ENCODE data around the gene KLK13. TPM values are rescaled to one million over a fixed set of nuclear protein-coding genes. Genes with fewer than 3 reads are reported as not detected.

KLK13 gene
- total RNA-seq, 2 donors from 2014 or later: 0.77 TPM; not detected in 1

- WGBS: 93% methylated on average over 14 of the region's 14 CpGs
- DNase-seq (ENCODE audit: low spot score): no peak
- no peak for TF ChIP-seq CTCF (IDR thresholded peaks at IDR 0.05)
- no peak for TF ChIP-seq POLR2A (IDR thresholded peaks at IDR 0.05)
- no peak for TF ChIP-seq POLR2AphosphoS5 (IDR thresholded peaks at IDR 0.05)
Observed at GRCh38 chr19:51081476-51081875, 16.6 kb upstream of the KLK13 start.

GRCh38 chr19:51079481-51080110 lies 14.7 kb upstream of the KLK13 start:
- no peak for DNase-seq (ENCODE audit: low spot score)
- WGBS: 73% methylated on average over 17 of the region's 27 CpGs
- no peak overlapping the region for H3K27ac ChIP-seq
- H3K4me3 ChIP-seq: no peak overlapping the region
- intact Hi-C loops (cut with DNase I): no loop called here
- H3K9me3 ChIP-seq: no peaks in the 10 kb centered on the region
- no peaks in the 10 kb centered on the region for H3K27me3 ChIP-seq (replicated peaks; ENCODE audit: insufficient read depth)
- H3K36me3 ChIP-seq: no peaks in the 10 kb centered on the region
- TF ChIP-seq CTCF (IDR thresholded peaks at IDR 0.05) (no peak), POLR2AphosphoS5 (IDR thresholded peaks at IDR 0.05) (no peak), POLR2A (IDR thresholded peaks at IDR 0.05) (no peak)
- H3K4me1 ChIP-seq (replicated peaks): no peaks in the 10 kb centered on the region

More at GRCh38 chr19:51081476-51081875, 16.6 kb upstream of the KLK13 start:
- no peaks in the 10 kb centered on the region for H3K9me3 ChIP-seq
- H3K27ac ChIP-seq: no peak overlapping the region
- intact Hi-C loops (cut with DNase I): no loop called here
- H3K4me1 ChIP-seq (replicated peaks): no peaks in the 10 kb centered on the region
- H3K27me3 ChIP-seq (replicated peaks; ENCODE audit: insufficient read depth): no peaks in the 10 kb centered on the region
- H3K4me3 ChIP-seq: no peak overlapping the region
- H3K36me3 ChIP-seq: no peaks in the 10 kb centered on the region

GRCh38 chr19:51078731-51079130 lies 13.8 kb upstream of the KLK13 start:
- H3K4me1 ChIP-seq (replicated peaks): no peaks in the 10 kb centered on the region
- H3K27ac ChIP-seq: no peak overlapping the region
- no peaks in the 10 kb centered on the region for H3K9me3 ChIP-seq
- WGBS: 88% methylated on average over 5 of the region's 6 CpGs
- H3K36me3 ChIP-seq: no peaks in the 10 kb centered on the region
- TF ChIP-seq POLR2AphosphoS5 (IDR thresholded peaks at IDR 0.05) (no peak), CTCF (IDR thresholded peaks at IDR 0.05) (no peak), POLR2A (IDR thresholded peaks at IDR 0.05) (no peak)
- intact Hi-C loops (cut with DNase I): no loop called here
- no peaks in the 10 kb centered on the region for H3K27me3 ChIP-seq (replicated peaks; ENCODE audit: insufficient read depth)
- H3K4me3 ChIP-seq: no peak overlapping the region
- DNase-seq (ENCODE audit: low spot score): no peak

GRCh38 chr19:51078104-51078503 lies 13.2 kb upstream of the KLK13 start:
- H3K4me3 ChIP-seq: no peak overlapping the region
- no peaks in the 10 kb centered on the region for H3K36me3 ChIP-seq
- H3K4me1 ChIP-seq (replicated peaks): no peaks in the 10 kb centered on the region
- no peaks in the 10 kb centered on the region for H3K9me3 ChIP-seq
- 90% methylated on average over 6 of the region's 6 CpGs for WGBS
- H3K27ac ChIP-seq: no peak overlapping the region
- TF ChIP-seq POLR2AphosphoS5 (IDR thresholded peaks at IDR 0.05): no peak
- intact Hi-C loops (cut with DNase I): no loop called here
- H3K27me3 ChIP-seq (replicated peaks; ENCODE audit: insufficient read depth): no peaks in the 10 kb centered on the region
- no peak for DNase-seq (ENCODE audit: low spot score)

- Histone ChIP-seq H3K9me3 (no peaks in the 10 kb centered on the region), H3K36me3 (no peaks in the 10 kb centered on the region), H3K4me3 (no peak overlapping the region), H3K27ac (no peak overlapping the region), H3K27me3 (replicated peaks; ENCODE audit: insufficient read depth) (no peaks in the 10 kb centered on the region), H3K4me1 (replicated peaks) (no peaks in the 10 kb centered on the region)
- TF ChIP-seq CTCF (IDR thresholded peaks at IDR 0.05) (no peak), POLR2AphosphoS5 (IDR thresholded peaks at IDR 0.05) (no peak), POLR2A (IDR thresholded peaks at IDR 0.05) (no peak)
- intact Hi-C loops (cut with DNase I): no loop called here
- WGBS: 83% methylated on average over 14 of the region's 14 CpGs
- DNase-seq (ENCODE audit: low spot score): no peak
Observed at GRCh38 chr19:51076631-51077213, 11.8 kb upstream of the KLK13 start.
